C4-2B (cell line): ENCODE measurements around the gene L3MBTL4.

Experiments
- ZFX ChIP-seq: fragments of 450-650 bp; IDR thresholded peaks from 2 replicates; pipeline ENCODE4 v1.6.1; 2017
- TF ChIP-seq, protein P1 (sequence below): fragments of 450-650 bp; conservative IDR thresholded peaks from 2 replicates; pipeline ENCODE4 v1.5.1; 2017; ENCODE audit warnings: mild to moderate bottlenecking

- TF ChIP-seq, protein P1, sequence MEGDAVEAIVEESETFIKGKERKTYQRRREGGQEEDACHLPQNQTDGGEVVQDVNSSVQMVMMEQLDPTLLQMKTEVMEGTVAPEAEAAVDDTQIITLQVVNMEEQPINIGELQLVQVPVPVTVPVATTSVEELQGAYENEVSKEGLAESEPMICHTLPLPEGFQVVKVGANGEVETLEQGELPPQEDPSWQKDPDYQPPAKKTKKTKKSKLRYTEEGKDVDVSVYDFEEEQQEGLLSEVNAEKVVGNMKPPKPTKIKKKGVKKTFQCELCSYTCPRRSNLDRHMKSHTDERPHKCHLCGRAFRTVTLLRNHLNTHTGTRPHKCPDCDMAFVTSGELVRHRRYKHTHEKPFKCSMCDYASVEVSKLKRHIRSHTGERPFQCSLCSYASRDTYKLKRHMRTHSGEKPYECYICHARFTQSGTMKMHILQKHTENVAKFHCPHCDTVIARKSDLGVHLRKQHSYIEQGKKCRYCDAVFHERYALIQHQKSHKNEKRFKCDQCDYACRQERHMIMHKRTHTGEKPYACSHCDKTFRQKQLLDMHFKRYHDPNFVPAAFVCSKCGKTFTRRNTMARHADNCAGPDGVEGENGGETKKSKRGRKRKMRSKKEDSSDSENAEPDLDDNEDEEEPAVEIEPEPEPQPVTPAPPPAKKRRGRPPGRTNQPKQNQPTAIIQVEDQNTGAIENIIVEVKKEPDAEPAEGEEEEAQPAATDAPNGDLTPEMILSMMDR = no peak
- no peak for TF ChIP-seq ZFX
These were observed 103.1 kb downstream of the L3MBTL4 start for GRCh38 chr18:6311456-6312215.
